Peyer's patch (tissue), 4 donors: ENCODE results near the gene FUCA1.

ENCODE experiments used
- POLR2A ChIP-seq, 2 donors: fragments of 450-650 bp; IDR thresholded peaks; one replicate each; pipeline ENCODE4 v1.5.1; 2017; ENCODE audit warnings: antibody characterized with exemption in 2 of 2, mild to moderate bottlenecking in 2 of 2, moderate library complexity in 2 of 2
- TF ChIP-seq, protein P1 (sequence below), 6 experiments: fragments of 450-650 bp in 4 of 6; fragments of 200-600 bp in 2 of 6; sonication (generic) in 1 of 6; IDR thresholded peaks; one replicate each; pipeline ENCODE4 v1.5.1; 2017 to 2019; ENCODE audit warnings: antibody characterized with exemption in 6 of 6, mild to moderate bottlenecking in 3 of 6, moderate library complexity in 1 of 6

DNA sequence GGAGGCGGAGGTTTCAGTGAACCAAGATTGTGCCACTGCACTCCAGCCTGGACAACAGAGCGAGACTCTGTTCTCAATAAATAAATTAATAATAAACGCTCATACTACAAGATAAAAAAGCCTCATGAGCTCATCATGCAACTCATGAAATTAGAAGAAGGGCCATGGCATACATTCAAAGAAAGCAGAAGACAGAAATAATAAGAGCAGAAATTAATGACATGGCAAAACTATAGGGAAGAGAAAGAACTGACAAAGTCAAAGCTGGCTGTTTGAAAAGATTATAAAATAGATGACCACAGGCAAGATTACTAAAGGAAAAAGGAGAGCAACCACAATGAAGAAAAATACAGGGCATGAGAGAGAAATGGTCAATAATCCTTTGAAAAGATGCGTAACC lies 14.7 kb upstream of the FUCA1 start:
- no peak for TF ChIP-seq POLR2A (IDR thresholded peaks at IDR 0.05)
- TF ChIP-seq, protein P1, sequence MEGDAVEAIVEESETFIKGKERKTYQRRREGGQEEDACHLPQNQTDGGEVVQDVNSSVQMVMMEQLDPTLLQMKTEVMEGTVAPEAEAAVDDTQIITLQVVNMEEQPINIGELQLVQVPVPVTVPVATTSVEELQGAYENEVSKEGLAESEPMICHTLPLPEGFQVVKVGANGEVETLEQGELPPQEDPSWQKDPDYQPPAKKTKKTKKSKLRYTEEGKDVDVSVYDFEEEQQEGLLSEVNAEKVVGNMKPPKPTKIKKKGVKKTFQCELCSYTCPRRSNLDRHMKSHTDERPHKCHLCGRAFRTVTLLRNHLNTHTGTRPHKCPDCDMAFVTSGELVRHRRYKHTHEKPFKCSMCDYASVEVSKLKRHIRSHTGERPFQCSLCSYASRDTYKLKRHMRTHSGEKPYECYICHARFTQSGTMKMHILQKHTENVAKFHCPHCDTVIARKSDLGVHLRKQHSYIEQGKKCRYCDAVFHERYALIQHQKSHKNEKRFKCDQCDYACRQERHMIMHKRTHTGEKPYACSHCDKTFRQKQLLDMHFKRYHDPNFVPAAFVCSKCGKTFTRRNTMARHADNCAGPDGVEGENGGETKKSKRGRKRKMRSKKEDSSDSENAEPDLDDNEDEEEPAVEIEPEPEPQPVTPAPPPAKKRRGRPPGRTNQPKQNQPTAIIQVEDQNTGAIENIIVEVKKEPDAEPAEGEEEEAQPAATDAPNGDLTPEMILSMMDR (IDR thresholded peaks at IDR 0.05) = no peak
